Measurements from ENCODE around the gene DCTN4.

- TF ChIP-seq CTCF (conservative IDR thresholded peaks at IDR 0.05 in 1 of 2, IDR thresholded peaks at IDR 0.05 in 1 of 2; ENCODE audit: extremely low read depth in 1 of 2, insufficient read depth in 1 of 2, low read depth in 1 of 2, low read length in 2 of 2) = no peak
- TF ChIP-seq EZH2 (IDR thresholded peaks at IDR 0.05; ENCODE audit: borderline replicate concordance, low read length) = no peak
These were observed 36.1 kb upstream of the DCTN4 start for GRCh38 chr5:150794927-150795326.
